Peyer's patch (tissue), 4 donors: ENCODE data around the gene DVL2.

Experiments
- CTCF ChIP-seq, 6 experiments: fragments of 450-650 bp in 4 of 6; fragments of 200-600 bp in 2 of 6; sonication (generic) in 1 of 6; IDR thresholded peaks; one replicate each; pipeline ENCODE4 v1.5.1; 2017 to 2019; ENCODE audit warnings: antibody characterized with exemption in 6 of 6, mild to moderate bottlenecking in 3 of 6, moderate library complexity in 1 of 6
- POLR2A ChIP-seq, 2 donors: fragments of 450-650 bp; IDR thresholded peaks; one replicate each; pipeline ENCODE4 v1.5.1; 2017; ENCODE audit warnings: antibody characterized with exemption in 2 of 2, mild to moderate bottlenecking in 2 of 2, moderate library complexity in 2 of 2

GRCh38 chr17:7260151-7260550 lies 25.8 kb upstream of the DVL2 start:
- TF ChIP-seq CTCF (IDR thresholded peaks at IDR 0.05) (no peak), POLR2A (IDR thresholded peaks at IDR 0.05) (no peak)
